ENCODE measurements around the gene VIPR1.

VIPR1 gene

DNA sequence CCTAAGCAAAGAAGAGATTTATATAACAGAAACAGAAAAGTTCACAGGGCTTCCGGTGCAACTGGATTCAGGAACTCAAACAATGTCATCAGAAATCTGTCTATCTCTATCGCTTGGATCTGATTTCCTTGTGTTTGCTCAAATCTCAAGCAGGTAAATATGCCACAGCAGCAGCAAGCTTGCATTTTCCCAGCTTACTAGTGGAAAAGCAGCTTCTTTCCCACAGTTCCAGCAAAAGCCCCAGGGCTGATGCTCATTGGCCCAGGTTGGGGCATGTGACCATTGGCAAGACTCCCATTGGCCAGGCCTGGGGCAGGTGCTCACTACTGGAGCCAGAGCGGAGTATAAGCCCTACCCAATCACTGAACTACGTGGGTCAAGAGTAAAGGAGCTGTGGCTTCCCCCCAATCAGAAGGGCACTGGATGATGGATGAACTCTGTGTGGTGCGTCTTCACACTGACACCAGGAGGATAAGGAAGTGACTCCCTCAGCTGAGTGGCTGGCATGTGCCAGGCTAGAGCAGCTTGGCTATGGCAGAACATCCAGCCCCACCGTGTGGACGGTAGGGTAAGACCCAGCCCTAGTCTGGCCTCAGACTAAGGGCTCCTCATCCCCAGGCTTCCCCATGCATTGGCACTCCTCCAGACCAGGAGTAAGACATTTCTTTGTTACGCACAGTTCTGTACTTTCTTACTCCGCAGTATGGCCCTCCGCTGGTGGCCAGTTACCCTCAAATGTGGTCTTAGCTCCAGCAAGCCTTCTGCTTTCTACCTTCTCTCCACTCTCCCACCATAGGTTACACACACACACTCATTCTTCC is 13.1 kb upstream of the VIPR1 start:
- no peaks in the 10 kb centered on the region for H3K36me3 Mint-ChIP-seq (ENCODE audit: low read depth)
- H3K9me3 Mint-ChIP-seq, result no peaks in the 10 kb centered on the region
- H3K4me1 Mint-ChIP-seq (ENCODE audit: low read depth), result peaks cover 12% of the 10 kb centered on the region
- no peak overlapping the region for H3K4me3 Mint-ChIP-seq
- no peak overlapping the region for H3K27ac Mint-ChIP-seq
- peaks cover 3% of the 10 kb centered on the region for H3K27me3 Mint-ChIP-seq

DNA sequence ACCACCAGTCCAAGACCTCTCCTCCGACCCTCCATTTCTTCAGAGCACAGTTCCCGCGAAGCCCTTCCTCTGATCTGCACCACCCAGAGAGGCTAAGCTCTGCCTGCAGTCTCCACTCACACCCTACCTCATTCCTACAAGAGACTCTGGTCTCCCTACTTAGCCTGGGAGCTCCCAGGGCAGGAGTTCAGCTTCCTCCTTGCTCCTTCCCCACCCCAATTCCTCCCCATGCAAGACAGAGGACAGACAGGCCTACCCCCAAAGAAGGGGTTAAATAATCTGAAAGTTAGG is 12.6 kb upstream of the VIPR1 start:
- Mint-ChIP-seq H3K27me3 (peaks cover under 1% of the 10 kb centered on the region), H3K27ac (no peak overlapping the region), H3K9me3 (no peaks in the 10 kb centered on the region), H3K4me3 (no peak overlapping the region), H3K36me3 (ENCODE audit: low read depth) (no peaks in the 10 kb centered on the region), H3K4me1 (ENCODE audit: low read depth) (peaks cover 12% of the 10 kb centered on the region)

GRCh38 chr3:42490243-42490642 is 12.2 kb upstream of the VIPR1 start:
- H3K27ac Mint-ChIP-seq, result no peak overlapping the region
- H3K9me3 Mint-ChIP-seq, result no peaks in the 10 kb centered on the region
- H3K27me3 Mint-ChIP-seq, result no peaks in the 10 kb centered on the region
- H3K4me3 Mint-ChIP-seq, result no peak overlapping the region
- H3K4me1 Mint-ChIP-seq (ENCODE audit: low read depth), result peaks cover 12% of the 10 kb centered on the region
- H3K36me3 Mint-ChIP-seq (ENCODE audit: low read depth), result no peaks in the 10 kb centered on the region

GRCh38 chr3:42491881-42492507 is 10.4 kb upstream of the VIPR1 start:
- Mint-ChIP-seq H3K9me3 (no peaks in the 10 kb centered on the region), H3K27ac (no peak overlapping the region), H3K36me3 (ENCODE audit: low read depth) (no peaks in the 10 kb centered on the region), H3K27me3 (no peaks in the 10 kb centered on the region), H3K4me1 (ENCODE audit: low read depth) (peaks cover 12% of the 10 kb centered on the region), H3K4me3 (no peak overlapping the region)

DNA sequence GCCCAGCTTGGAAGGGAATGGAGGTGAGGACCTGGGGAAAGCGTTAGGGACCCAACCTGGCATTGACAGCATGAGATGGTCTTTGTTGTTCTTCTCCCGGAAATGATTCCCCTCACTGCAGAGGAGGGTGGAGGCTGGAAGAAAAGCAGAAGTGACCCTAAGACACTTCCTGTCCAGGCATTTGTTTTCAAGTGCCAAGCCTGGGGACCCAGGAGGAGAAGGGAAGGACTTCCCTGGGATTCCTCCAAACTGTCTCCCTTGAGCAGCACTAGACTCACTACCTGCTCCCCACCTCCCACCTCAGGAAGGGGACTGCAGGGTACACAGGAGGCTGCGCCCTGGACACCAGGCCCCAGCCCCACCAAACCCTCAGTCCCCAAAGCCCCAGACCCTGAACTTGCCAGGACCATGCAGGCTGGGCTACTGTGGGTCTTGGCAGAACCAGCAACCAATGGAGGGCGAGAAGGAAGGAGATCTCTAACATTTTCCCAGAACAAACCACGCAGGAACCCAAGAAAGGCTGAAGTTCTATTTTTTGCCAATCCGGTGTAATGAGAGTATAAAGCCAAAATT is 9.8 kb upstream of the VIPR1 start:
- Mint-ChIP-seq H3K4me3 (no peak overlapping the region), H3K9me3 (no peaks in the 10 kb centered on the region), H3K36me3 (ENCODE audit: low read depth) (no peaks in the 10 kb centered on the region), H3K27me3 (peaks cover 4% of the 10 kb centered on the region), H3K4me1 (ENCODE audit: low read depth) (peaks cover 12% of the 10 kb centered on the region), H3K27ac (no peak overlapping the region)

- Mint-ChIP-seq H3K27ac (no peak overlapping the region), H3K36me3 (ENCODE audit: low read depth) (no peaks in the 10 kb centered on the region), H3K27me3 (peaks cover 10% of the 10 kb centered on the region), H3K4me3 (no peak overlapping the region), H3K9me3 (no peaks in the 10 kb centered on the region), H3K4me1 (ENCODE audit: low read depth) (peaks cover 12% of the 10 kb centered on the region)
These were observed 9.2 kb upstream of the VIPR1 start for GRCh38 chr3:42493126-42493797.

DNA sequence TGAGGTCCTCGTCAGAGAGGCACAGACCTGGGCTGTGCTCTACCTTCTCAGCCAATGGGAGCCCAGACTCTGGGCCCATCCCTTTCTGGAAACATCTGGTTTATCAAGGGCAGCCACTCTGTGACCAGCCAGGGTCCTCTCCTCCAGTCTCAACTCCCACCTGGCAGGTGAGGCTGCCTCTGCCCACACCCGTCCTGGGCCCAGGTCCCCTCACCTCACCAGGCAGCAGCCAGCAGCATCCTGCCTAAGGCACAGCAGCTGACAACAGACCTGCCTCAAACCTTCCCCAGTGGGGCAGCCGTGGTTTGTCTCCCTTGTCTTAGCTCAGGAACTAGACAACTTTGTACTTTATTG is 8.7 kb upstream of the VIPR1 start:
- H3K4me1 Mint-ChIP-seq (ENCODE audit: low read depth), result peaks cover 12% of the 10 kb centered on the region
- H3K9me3 Mint-ChIP-seq, result no peaks in the 10 kb centered on the region
- peaks cover 15% of the 10 kb centered on the region for H3K27me3 Mint-ChIP-seq
- no peaks in the 10 kb centered on the region for H3K36me3 Mint-ChIP-seq (ENCODE audit: low read depth)
- H3K4me3 Mint-ChIP-seq, result no peak overlapping the region
- no peak overlapping the region for H3K27ac Mint-ChIP-seq

- Mint-ChIP-seq H3K9me3 (no peaks in the 10 kb centered on the region), H3K4me3 (no peak overlapping the region), H3K4me1 (ENCODE audit: low read depth) (peaks cover 5% of the 10 kb centered on the region), H3K27me3 (peaks cover 26% of the 10 kb centered on the region), H3K27ac (no peak overlapping the region), H3K36me3 (ENCODE audit: low read depth) (no peaks in the 10 kb centered on the region)
These were observed 7.0 kb upstream of the VIPR1 start for GRCh38 chr3:42495393-42495792.

GRCh38 chr3:42497009-42497731 is 5.3 kb upstream of the VIPR1 start:
- no peaks in the 10 kb centered on the region for H3K9me3 Mint-ChIP-seq
- H3K4me1 Mint-ChIP-seq (ENCODE audit: low read depth), result peaks cover 8% of the 10 kb centered on the region
- no peak overlapping the region for H3K4me3 Mint-ChIP-seq
- H3K36me3 Mint-ChIP-seq (ENCODE audit: low read depth), result no peaks in the 10 kb centered on the region
- H3K27ac Mint-ChIP-seq, result no peak overlapping the region
- peaks cover 36% of the 10 kb centered on the region for H3K27me3 Mint-ChIP-seq

- peaks cover 11% of the 10 kb centered on the region for H3K4me1 Mint-ChIP-seq (ENCODE audit: low read depth)
- no peaks in the 10 kb centered on the region for H3K36me3 Mint-ChIP-seq (ENCODE audit: low read depth)
- H3K9me3 Mint-ChIP-seq, result no peaks in the 10 kb centered on the region
- H3K27ac Mint-ChIP-seq, result no peak overlapping the region
- H3K27me3 Mint-ChIP-seq, result peaks cover 36% of the 10 kb centered on the region
- H3K4me3 Mint-ChIP-seq, result no peak overlapping the region
These were observed 4.4 kb upstream of the VIPR1 start for GRCh38 chr3:42498034-42498433.

DNA sequence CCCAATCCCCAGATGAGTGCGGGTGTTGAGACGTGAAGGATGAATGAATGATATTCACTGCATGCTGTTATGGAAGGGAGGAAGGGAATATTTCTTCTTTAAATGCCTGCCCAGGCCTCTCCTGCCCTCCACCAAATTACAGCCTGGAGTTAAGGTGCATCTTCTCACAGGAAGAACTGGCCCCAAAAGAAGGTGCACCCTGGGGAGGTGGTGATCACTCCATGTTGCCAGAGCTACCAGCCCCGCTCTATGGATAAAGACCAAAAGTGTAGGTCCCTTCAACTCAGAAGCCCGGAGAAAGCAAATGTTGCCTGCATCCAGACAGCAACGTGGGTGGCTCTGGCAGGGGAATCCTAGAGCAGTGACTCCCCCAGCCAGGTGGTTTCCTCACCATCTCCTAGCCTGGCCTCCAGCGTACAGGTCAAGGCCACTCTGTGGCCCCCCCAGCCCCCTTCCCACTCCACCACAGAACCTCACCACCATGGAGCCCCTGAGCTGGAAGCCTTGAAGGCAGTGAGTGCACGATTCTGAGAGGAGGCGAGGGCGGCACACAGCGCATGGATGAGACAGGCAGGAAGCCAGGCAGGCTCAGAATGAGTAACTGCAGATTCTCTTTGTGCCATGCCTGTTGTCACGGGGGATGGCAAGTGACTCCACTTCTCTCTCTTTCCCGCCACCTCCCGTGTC is 3.5 kb upstream of the VIPR1 start:
- no peak overlapping the region for H3K4me3 Mint-ChIP-seq
- H3K9me3 Mint-ChIP-seq, result no peaks in the 10 kb centered on the region
- H3K4me1 Mint-ChIP-seq (ENCODE audit: low read depth), result peaks cover 20% of the 10 kb centered on the region
- H3K36me3 Mint-ChIP-seq (ENCODE audit: low read depth), result no peaks in the 10 kb centered on the region
- H3K27ac Mint-ChIP-seq, result no peak overlapping the region
- peaks cover 36% of the 10 kb centered on the region for H3K27me3 Mint-ChIP-seq

- peaks cover 36% of the 10 kb centered on the region for H3K27me3 Mint-ChIP-seq
- no peak overlapping the region for H3K4me3 Mint-ChIP-seq
- H3K36me3 Mint-ChIP-seq (ENCODE audit: low read depth), result no peaks in the 10 kb centered on the region
- no peak overlapping the region for H3K27ac Mint-ChIP-seq
- no peaks in the 10 kb centered on the region for H3K9me3 Mint-ChIP-seq
- H3K4me1 Mint-ChIP-seq (ENCODE audit: low read depth), result peaks cover 24% of the 10 kb centered on the region
These were observed 3.0 kb upstream of the VIPR1 start for GRCh38 chr3:42499478-42499871.

- H3K27me3 Mint-ChIP-seq, result peaks cover 36% of the 10 kb centered on the region
These were observed 2.4 kb upstream of the VIPR1 start for GRCh38 chr3:42500091-42500490.

GRCh38 chr3:42500909-42501308 is 1.5 kb upstream of the VIPR1 start:
- Mint-ChIP-seq H3K27me3 (peaks cover 36% of the 10 kb centered on the region), H3K27ac (no peak overlapping the region), H3K4me1 (ENCODE audit: low read depth) (peaks cover 24% of the 10 kb centered on the region), H3K36me3 (ENCODE audit: low read depth) (no peaks in the 10 kb centered on the region), H3K9me3 (no peaks in the 10 kb centered on the region), H3K4me3 (peak overlapping the region; percentile 53)

More at GRCh38 chr3:42500091-42500490, 2.4 kb upstream of the VIPR1 start:
- Mint-ChIP-seq H3K36me3 (ENCODE audit: low read depth) (no peaks in the 10 kb centered on the region), H3K27ac (no peak overlapping the region), H3K9me3 (no peaks in the 10 kb centered on the region), H3K4me1 (ENCODE audit: low read depth) (peaks cover 24% of the 10 kb centered on the region), H3K4me3 (no peak overlapping the region)
